ENCODE data around the gene NECTIN4. TPM values are rescaled to one million over a fixed set of nuclear protein-coding genes. Genes with fewer than 3 reads are reported as not detected.
A peak's percentile ranks its signal among the peaks of the same experiment; 100 is the strongest.
"Not testable (repeated sequence)": the region's sequence is repeated elsewhere in the genome, so short reads cannot be mapped to it uniquely, and the experiment has no call there.

The NECTIN4 gene
- total RNA-seq, 1 donor from 2014 or later, result not detected

DNA sequence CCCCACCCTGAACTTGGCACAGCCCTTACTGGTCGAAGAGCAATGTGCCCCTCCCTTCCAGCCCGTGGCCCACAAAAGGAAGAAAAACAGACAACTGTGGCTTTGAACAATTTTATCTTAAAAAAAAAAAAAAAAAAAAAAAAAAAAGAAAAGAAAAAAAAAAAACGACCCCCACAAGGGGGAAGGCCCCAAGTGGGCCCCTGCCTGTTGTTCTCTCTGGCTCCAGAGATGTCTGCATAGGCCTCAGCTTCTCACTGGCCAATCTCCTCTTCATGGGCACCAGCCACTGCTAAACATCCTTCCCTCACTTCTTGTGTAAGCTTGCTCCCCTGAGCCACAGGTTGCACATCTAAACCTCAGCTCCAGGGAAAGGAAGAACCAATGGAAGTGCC, 50.2 kb downstream of the NECTIN4 start:
- DNase-seq (no peak), ATAC-seq (no peak)
- intact Hi-C loops (cut with micrococcal nuclease), result no loop called here

DNA sequence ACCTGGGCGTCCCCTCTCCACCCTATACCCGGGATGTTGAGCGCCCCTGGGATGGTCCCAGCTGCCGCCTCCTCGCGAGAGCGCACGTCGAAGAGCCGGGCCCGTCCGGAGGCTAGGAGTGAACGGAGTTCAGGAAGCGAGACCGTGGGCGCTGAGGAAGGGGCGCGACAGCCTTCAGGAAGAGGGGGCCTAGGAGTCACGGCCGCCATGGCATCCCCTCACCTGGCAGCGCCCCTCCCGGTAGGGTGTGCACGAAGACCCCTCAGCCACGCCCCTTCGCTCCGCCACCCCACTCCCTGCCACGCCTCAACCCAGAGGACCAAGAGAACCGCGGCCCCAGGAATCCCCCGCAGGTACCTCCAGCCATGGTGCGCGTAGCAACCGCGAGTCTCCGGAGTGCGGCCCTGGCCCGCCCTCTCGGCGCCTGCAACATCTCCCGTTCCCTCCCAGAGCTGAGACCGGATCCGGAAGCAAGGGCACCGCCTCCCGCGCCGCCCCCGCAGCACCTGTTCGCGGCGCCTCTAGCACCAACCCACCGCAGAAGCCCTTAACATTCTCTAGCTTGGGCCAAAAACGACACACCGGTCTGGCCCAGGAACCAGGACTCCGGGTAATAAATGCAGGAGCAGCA, 50.7 kb downstream of the NECTIN4 start, which contains the start of gene TSTD1:
Gene TSTD1 (minus strand): TSS at position 442 of the 631 bp plus-strand sequence. CDS start 75 bp downstream, at position 367.
- peak; percentile 69 for DNase-seq
- peak; percentile 82 for ATAC-seq
- intact Hi-C loops (cut with micrococcal nuclease), result no loop called here

DNA sequence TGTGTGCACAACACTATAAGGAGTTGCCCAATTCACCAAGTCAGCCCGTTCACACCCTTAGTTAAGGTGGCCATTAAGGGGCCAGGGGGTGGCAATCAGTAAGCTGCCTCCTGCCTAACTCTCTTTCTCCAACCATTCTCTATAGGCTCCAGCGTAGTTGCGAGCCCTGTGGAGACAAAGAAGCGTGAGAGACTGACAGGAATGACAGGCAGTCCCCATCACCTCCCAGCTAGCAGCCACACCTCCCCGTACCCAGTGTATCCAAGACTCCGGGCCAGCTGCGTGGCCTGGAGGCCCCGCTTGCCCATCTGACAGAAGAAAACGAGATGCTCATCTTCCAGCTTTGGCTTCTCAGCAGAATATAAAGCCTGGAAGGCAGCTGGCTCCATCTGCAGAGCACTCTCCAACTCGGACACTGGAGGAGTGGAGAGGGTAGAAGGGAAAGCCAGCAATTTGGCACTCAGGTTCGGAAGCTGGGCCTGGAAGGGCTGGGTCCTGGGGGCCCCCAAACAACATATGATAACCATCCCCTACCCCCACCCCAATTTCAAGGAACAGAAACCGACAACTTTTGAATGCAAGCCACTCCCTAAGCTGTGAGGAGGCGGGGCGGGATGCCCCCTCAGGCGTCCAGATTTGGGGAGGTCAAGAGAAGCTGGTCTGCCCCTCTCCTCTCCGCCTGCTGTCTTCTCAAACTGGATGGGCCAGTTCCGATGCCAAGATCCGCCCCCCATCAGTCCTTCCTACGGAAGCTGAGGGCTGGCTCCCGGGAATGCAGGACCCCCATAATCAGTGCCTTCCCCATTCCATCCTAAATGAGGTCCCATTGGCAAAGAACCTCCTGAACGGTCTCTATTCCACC, 51.5 kb downstream of the NECTIN4 start:
- DNase-seq (no peak), ATAC-seq (peak; percentile 10)

DNA sequence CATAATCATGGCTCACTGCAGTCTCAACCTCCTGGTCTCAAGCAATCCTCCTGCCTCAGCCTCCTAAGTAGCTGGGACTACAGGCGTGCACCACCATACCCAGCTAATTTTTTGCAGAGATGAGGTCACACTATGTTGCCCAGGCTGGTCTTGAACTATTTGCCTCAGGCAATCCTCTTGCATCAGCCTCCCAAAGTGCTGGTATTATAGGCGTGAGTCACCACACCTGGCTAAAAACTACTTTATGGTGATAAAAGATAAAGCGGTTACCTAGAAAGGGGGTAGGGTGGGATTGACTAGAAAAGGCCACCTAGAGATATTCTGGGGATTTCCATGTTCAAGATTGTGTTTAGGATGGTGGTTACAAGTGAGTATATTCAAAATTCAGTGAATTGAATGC, 55.6 kb downstream of the NECTIN4 start:
- no peak for ATAC-seq
- intact Hi-C loops (cut with micrococcal nuclease), result no loop called here

More for the DNA sequence above, 51.5 kb downstream of the NECTIN4 start:
- intact Hi-C loops (cut with micrococcal nuclease), result no loop called here

DNA sequence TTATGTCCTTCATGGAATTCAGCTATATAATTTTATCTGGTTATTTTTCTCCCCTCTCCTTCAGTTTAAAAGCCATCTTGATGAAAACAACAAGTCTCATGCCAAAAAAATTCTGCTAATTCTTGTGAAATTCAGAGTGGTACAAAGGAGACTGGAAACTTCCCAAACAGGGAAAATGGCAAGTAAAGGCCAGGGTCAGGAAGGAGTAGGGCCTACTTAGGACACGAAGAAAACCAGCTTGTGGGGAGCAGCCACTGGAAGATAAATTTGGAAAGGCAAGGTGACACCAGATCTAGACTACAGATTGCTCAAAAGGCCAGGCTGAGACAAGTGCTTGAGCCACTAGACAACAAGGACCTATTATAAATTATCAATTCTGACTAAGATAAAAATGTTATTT, 56.9 kb downstream of the NECTIN4 start:
- no peak for ATAC-seq
- no peak for DNase-seq
- intact Hi-C loops (cut with micrococcal nuclease), result no loop called here

More for the DNA sequence above, 55.6 kb downstream of the NECTIN4 start:
- no peak for DNase-seq

DNA sequence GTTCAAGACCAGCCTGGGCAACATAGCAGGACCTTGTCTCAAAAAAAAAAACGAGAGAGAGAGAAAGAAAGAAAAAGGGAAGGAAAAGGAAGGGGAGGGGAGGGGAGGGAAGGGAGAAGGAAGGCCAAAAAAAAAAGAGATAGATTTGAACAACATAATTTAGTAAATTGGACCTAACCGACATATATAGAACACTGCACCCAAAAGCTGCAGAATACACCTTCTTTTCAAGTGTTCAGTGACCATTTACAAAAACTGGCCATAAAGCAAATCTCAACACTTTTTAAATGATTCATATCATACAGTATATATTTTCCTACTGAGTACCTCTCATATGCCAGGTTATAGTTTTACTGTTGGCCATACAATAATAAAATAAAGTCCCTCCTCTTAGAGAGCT, 57.5 kb downstream of the NECTIN4 start:
- intact Hi-C loops (cut with micrococcal nuclease), result no loop called here
- no peak for ATAC-seq
- no peak for DNase-seq

DNA sequence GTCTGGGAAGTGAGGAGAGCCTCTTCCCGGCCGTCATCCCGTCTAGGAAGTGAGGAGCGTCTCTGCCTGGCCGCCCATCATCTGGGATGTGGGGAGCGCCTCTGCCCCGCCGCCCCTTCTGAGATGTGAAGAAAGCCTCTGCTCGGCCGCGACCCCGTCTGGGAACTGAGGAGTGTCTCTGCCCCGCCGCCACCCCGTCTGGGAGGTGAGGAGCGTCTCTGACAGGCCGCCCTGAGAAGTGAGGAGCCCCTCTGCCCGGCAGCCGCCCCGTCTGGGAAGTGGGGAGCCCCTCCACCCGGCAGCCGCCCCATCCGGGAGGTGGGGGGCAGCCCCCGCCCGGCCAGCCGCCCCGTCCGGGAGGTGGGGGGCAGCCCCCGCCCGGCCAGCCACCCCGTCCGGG, 59.9 kb downstream of the NECTIN4 start:
- ATAC-seq; intact Hi-C loops (cut with micrococcal nuclease); DNase-seq: not testable (repeated sequence)

DNA sequence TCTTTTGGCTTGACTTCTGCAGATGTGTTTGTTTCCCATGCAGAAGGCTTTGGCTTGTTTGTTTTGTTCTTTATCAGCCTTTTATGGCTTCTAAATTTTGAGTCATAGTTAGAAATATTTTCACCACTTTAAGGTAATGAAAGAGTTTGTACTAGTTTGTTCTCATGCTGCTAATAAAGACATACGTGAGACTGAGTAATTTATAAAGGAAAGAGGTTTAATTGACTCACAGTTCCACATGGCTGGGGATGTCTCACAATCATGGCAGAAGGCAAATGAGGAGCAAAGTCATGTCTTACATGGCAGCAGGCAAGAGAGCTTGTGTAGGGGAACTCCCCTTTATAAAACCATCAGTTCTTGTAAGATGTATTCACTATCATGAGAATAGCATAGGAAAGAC, 62.4 kb downstream of the NECTIN4 start:
- intact Hi-C loops (cut with micrococcal nuclease); ATAC-seq; DNase-seq: not testable (repeated sequence)

DNA sequence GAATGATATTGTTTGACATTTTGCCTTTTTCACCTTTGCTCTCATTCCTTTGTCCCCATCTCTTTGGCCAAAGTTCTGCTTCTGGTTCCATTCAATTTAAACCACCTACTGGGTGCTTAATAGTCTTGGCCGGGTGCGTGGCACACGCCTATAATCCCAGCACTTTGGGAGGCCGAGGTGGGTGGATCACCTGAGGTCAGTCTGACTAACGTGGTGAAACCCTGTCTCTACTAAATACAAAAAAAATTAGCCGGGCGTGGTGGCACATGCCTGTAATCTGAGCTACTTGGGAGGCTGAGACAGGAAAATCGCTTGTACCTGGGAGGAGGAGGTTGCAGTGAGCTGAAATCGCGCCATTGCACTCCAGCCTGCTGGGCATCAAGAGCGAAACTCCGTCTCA, 66.9 kb downstream of the NECTIN4 start:
- intact Hi-C loops (cut with micrococcal nuclease); DNase-seq; ATAC-seq: not testable (repeated sequence)

DNA sequence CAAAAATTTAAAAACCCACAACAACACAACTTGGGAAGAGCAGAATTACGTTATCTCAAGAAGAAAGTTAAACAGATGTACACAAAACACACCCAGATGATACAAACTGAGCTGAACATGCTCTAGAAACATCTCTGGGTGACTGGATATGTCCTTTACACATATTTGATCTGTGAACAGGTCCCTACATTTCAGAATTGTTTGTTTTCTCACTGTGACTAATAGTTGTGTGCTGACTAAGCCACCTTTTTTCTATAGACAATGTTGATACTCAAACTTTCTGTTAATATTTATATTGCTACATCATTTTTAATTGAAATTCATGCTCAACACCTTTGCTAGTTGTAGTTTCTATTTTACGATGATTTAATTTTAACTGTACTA, 67.4 kb downstream of the NECTIN4 start:
- intact Hi-C loops (cut with micrococcal nuclease), result no loop called here
- no peak for DNase-seq
- no peak for ATAC-seq

DNA sequence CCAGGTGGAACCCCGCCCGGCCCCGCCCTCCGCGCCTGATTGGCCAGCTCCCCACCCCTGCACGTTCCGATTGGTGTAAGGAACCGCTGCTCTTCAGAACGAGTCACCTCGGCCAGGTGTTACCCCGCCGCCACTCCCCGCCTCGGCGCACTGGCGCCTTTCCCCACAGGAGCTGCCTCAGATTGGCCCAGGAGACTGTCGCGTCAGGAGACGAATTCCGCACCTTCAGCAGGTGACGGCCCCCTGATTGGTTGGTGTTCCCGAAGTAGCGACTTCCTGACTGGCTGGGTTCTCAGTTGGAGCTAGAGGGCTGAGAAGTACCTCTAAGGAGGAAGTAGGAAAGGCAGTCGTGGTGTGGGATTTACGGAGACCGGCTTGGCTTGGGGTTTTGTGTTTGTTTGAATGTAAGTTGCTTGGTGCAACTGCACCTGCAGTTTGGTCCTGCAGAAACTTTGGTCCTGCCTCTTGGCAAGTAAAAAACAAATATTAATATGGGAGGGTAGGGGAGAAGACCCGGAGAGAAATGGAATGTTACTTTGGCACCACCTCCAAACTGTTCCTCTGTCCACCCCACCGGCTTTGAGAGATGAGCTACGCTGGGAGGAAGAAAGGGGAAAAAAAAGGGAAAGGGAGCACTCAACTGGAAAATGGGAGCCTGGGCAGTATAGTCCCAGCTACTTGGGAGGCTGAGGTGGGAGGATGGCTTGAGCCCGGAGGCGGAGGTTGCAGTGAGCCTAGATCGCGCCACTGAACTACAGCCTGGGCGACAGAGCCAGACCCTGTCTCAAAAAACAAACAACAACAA, 68.0 kb downstream of the NECTIN4 start:
- intact Hi-C loops (cut with micrococcal nuclease), result no loop called here
- DNase-seq (peak; percentile 83), ATAC-seq (peak; percentile 94)

Other genes starting within 250 kb of the NECTIN4 start
- gene CD244, start 226.7 kb downstream of the NECTIN4 start, total RNA-seq, result 0.27 TPM
- gene ITLN1, start 204.4 kb downstream of the NECTIN4 start, total RNA-seq, result 65.8 TPM
- gene ITLN2, start 134.7 kb downstream of the NECTIN4 start, total RNA-seq, result not detected
- gene F11R, start 68.4 kb downstream of the NECTIN4 start, total RNA-seq, result 8.3 TPM
- 15.4 TPM for gene TSTD1, start 50.6 kb downstream of the NECTIN4 start, total RNA-seq
- gene USF1, start 43.6 kb downstream of the NECTIN4 start, total RNA-seq, result 30.3 TPM
- 3.7 TPM for gene ARHGAP30, start 19.7 kb downstream of the NECTIN4 start, total RNA-seq
- 5.2 TPM for gene KLHDC9, start 8.8 kb upstream of the NECTIN4 start, total RNA-seq
- gene PFDN2, start 28.5 kb upstream of the NECTIN4 start, total RNA-seq, result 64.8 TPM
- 33.0 TPM for gene NIT1, start 28.5 kb upstream of the NECTIN4 start, total RNA-seq
- gene DEDD, start 43.1 kb upstream of the NECTIN4 start, total RNA-seq, result 29.3 TPM
- 78.0 TPM for gene UFC1, start 64.4 kb upstream of the NECTIN4 start, total RNA-seq
- 22.9 TPM for gene USP21, start 69.9 kb upstream of the NECTIN4 start, total RNA-seq
- 10.7 TPM for gene PPOX, start 76.9 kb upstream of the NECTIN4 start, total RNA-seq
- gene B4GALT3, start 87.9 kb upstream of the NECTIN4 start, total RNA-seq, result 23.6 TPM
- 7.2 TPM for gene ADAMTS4, start 109.5 kb upstream of the NECTIN4 start, total RNA-seq
- 335 TPM for gene NDUFS2, start 112.8 kb upstream of the NECTIN4 start, total RNA-seq
- gene FCER1G, start 125.7 kb upstream of the NECTIN4 start, total RNA-seq, result 24.8 TPM
- gene APOA2, start 134.1 kb upstream of the NECTIN4 start, total RNA-seq, result not detected
- gene TOMM40L, start 136.5 kb upstream of the NECTIN4 start, total RNA-seq, result 41.8 TPM
- gene NR1I3, start 148.6 kb upstream of the NECTIN4 start, total RNA-seq, result not detected
- 0.17 TPM for gene PCP4L1, start 169.2 kb upstream of the NECTIN4 start, total RNA-seq
- 3.8 TPM for gene MPZ, start 220.4 kb upstream of the NECTIN4 start, total RNA-seq
- gene SDHC, start 224.8 kb upstream of the NECTIN4 start, total RNA-seq, result 415 TPM

Data from left ventricle myocardium superior (tissue), 1 donor.